RPMI7951 (cell line): ENCODE measurements around the gene ADTRP. TPM values are rescaled to one million over a fixed set of nuclear protein-coding genes. Genes with fewer than 3 reads are reported as not detected.
"Not testable (repeated sequence)": the region's sequence is repeated elsewhere in the genome, so short reads cannot be mapped to it uniquely, and the experiment has no call there.

Experiments used
- DNase-seq: peaks from one replicate; pipeline ENCODE4 v3.0.0-alpha.2; 2012; ENCODE audit warnings: low read depth
- total RNA-seq: library from RNA; depleted of rRNA; stranded (reverse); fragments of >200 nt; shearing (Covaris generic); gene quantifications from 2 replicates; pipeline ENCODE4 v1.2.3, GENCODE V29; 2014

ADTRP gene
- total RNA-seq, 1 experiment from 2014 or later: 0.48 TPM

DNA sequence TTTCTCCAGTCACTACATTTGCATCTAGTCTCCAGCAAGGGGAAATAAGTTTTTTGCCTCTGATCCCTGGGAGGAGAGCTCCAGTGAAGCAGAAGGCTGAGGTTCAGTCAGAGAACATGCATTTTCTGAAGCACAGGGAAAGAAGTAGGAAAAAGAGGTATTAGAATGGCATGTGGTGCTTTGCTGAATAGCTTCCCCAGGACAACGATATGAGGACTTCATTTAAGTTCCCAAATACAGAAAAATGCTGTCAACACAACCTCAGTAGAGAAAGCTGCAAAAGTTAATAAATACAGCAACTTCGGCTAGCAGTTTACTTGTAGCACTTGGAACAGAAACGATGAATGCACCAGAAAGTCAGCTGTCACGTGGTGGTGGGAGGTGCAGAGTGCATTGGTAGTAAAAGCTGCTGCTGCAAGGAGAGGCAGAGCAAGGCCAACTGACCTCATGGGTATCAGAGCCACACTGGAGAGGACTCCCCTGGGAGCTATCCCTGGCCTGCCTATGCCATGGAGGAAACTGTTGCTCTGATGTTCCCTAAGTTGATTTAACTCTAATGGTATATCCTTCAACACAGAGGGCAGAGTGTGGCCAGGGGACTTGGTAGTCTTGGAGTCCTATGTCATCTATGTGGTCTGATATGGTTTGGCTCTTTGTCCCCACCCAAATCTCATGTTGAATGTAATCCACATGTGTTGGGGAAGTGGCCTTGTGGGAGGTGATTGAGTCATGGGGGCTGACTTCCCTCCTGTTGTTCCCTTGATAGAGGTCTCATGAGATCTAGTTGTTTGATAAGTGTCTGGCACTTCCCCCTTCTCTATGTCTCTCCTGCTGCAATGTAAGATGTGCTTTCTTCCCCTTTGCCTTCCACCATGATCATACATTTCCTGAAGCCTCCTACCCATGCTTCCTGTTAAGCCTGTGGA, 85.9 kb downstream of the ADTRP start:
- DNase-seq: peak; percentile 27

DNA sequence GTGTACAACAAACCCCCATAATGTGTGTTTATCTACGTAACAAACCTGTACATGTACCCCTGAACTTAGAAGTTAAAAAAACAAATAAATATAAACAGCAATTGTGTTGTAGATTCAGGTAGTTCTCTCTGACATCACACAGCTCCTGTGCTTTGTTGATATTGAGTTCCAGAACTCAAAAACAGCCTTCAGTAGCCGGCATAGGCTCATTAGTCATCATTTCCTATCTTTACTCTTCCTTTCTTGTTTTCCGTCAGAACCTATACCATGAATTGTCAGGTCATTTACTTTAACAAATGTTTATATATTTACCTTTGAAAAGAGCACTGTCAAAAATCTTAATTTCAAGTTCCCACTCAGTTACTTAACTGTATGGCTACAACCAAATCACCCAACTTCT, 88.8 kb downstream of the ADTRP start:
- no peak for DNase-seq

DNA sequence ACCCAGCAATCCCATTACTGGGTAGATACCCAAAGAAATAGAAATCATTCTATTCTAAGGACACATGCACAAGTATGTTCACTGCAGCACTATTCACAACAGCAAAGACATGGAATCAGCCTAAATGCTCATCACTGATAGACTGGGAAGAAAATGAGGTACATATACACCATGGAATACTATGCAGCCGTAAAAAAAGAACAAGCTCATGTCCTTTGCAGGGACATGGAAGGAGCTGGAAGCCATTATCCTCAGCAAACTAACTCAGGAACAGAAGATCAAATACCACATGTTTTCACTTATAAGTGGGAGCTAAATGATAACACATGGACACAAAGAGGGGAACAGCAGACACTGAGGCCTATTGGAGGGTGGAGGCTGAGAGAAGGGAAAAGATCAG, 89.2 kb downstream of the ADTRP start:
- not testable (repeated sequence) for DNase-seq

DNA sequence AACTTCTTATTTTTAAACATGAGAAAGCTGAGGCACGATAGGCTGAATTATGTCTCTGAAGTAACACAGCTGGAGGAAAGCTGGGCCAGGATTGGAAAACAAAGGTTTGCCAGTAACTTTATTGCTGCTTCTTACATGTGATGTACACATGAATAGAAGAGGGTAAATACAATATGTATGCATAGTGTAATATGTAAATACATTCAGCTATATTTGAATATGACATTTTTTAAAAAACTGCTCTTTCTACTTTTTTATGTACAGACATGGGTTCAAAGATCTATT, 90.2 kb downstream of the ADTRP start:
- DNase-seq: no peak

DNA sequence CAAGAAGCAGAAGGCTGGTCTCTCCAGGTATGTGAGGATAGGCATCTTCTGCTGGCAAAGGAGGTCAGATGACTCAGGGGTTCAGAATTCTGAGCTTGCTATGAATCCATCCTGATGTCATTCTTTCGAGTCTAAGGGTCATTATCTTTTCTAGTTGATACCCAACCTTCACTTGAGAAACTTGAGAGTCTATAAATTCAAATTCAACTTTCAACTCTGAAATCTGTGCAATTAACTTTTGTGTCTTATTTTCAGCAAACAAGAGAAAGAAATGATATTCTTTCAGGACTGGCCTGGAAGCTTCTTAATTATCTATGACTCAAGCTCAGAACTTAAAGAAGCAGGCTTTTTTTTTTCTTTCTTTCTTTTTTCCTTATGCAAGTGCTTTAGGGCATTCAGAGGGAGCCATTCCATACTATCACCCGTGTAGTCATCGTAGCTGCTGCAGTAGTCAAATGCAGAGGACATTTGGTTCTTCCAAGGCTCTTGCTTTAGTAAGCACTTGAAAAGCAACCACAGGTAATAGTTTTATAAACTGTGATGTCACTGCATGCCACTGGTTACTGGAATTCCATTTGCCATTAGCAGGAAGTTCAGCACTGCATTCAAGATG, 93.0 kb downstream of the ADTRP start:
- DNase-seq: peak; percentile 79

DNA sequence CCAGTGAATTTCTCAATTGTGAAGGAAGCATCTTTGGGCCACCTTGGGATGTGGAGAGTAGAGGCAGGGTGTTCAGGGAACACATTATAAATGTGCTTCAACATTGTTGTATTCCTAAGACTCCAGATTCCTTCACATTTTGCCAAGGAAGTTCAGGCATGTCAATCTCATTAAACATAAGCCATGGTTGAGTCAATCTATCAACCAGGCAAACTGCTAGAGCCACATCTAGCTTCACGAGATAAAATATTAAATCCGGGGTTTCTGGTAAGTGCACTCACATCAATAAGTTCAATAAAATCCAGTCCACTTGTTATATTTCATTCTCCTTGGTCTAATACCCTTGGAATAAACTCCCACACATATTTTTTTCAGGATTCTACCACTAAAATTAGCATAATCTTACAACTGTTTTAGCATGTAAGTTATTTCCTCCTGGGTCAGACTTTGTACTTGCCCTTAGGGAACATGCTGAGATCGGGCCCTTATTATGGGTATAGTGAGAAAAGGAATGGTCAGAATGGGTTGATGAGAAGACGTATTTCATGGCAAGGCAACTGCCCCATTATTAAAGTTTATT, 93.6 kb downstream of the ADTRP start:
- no peak for DNase-seq

DNA sequence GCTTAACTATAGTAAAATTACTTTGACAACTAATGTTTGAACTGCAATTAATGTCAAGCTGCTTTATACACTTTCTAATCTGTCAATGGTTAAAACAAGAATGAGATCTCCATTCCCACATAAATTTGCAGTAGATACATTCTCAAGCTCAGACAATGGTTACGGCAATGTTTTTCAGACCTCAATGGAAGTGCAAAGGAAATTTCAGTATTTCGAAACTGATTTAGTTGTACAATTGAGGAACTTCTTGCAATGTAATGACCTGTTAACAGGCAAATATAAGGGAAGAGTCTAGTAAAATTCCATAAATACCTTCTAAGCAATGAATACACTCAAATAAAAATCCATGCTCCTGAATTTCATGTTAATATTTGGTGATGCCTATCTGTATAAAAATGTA, 94.7 kb downstream of the ADTRP start:
- no peak for DNase-seq

DNA sequence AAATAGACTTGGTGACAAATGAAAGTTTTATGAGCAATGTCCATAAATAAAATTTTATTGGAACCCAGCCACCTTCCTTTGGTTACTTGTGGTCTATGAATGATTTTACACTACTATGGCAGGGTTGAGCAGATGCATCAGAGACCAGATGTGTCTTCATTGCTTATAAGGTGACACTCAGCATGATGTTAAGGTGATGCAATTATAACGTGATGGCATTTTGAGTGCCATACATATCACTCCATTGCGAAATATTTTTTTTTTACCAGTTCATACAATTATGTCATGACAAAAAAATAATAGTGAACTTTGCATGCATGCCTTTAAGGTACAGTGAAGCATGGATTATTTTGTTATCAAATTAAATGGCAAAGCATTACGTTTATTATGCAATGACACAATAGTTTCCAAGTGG, 96.0 kb downstream of the ADTRP start:
- peak; percentile 10 for DNase-seq

DNA sequence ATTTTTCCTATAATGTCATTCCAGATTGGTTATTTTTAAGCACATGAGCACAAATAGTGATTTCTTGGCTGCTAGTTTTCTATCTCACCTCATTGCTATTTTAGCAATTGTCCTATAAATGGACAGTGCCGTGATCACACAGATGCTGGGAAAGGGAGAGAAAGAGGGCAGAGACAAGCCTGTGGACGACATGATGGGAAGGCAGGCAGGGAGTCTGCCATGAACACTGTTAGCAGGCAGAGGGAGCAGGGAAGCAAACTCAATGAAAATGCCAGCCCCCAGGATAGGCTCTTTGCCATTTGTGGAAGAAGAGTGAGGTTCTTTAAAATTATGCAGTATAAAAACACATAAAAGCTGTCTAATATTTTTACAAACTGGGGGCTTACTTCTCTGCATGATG, 96.8 kb downstream of the ADTRP start:
- no peak for DNase-seq

DNA sequence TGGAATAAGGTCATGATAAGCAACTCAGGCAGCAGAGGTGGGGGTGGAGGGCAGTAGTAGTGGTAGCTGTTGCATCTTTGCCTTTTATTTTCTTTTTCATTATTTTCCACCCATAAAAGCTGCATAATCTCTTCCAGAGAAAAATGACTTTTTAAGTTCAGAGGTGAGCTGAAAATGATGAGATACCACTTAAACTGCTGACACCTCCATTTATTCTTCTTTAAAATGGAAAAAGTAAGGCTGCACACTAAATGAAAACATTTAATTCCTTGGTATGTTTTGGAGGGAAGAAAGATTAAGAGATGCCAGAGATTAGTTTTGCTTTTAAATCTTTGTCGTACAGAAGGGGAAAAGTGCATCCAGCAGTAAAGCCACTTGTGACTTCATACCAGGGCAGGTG, 97.2 kb downstream of the ADTRP start:
- DNase-seq: no peak

DNA sequence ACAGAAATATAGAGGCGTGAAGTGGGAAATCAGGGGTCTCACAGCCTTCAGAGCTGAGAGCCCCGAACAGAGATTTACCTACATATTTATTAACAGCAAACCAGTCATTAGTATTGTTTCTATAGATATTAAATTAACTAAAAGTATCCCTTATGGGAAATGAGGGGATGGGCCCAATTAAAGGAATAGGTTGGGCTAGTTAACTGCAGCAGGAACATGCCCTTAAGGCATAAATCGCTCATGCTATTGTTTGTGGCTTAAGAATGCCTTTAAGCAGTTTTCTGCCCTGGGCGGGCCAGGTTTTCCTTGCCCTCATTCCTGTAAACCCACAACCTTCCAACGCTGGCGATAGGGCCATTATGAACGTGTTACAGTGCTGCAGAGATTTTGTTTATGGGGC, 98.1 kb downstream of the ADTRP start:
- not testable (repeated sequence) for DNase-seq

DNA sequence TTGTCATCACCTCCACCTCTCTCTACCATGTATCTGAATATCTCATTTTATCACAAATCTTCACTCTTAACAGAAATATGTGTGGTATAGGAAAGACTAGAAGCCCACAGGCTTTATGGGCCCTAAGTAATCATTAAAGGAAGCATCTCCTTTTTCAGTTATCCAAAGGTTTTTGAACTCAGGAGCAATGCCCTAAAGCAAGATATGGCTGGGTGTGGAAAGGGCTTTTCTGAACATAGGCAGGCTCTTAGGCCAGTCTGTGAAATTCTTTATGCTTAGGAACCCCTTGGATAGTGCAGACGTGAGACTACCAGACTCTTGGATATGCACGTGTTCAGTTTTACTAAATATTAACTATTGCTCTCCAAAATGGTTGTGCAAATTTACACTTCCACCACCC, 99.5 kb downstream of the ADTRP start:
- no peak for DNase-seq

DNA sequence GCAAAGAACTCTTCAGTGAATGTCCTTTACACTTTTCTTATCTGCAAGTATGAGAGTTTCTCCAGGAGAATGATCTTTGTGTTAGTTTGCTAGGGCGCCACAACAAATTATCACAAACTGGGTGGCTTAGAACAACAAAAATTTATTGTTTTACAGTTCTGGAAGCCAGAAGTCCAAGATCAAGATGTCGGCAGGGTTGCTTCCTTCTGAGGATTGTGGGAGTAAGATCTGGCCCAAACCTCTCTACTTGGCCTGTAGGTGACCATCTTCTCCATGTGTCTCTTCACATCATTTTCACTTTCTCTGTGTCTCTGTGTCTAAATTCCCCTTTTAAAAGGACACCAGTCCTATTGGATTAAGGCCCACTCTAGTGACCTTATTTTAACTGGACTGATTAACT, 103.0 kb downstream of the ADTRP start:
- DNase-seq: no peak

DNA sequence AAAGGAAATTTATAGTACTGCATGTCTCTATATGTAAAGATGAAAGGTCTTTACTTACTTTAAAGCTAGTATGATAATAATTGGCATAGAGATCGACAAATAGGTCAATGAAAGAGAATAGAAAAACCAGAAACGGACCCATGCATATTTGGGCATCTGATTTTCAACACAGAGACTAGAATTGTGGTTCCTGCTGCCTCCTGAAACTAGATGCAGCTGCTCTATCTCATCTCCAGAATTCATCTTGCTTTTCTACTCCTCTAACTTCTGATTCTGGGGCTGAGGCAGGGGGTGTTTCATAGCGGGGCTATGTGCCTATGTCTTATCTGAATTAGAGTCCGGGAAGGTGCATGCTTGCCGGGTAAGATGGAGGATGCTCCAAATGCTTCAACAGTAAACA, 105.9 kb downstream of the ADTRP start:
- DNase-seq: no peak

DNA sequence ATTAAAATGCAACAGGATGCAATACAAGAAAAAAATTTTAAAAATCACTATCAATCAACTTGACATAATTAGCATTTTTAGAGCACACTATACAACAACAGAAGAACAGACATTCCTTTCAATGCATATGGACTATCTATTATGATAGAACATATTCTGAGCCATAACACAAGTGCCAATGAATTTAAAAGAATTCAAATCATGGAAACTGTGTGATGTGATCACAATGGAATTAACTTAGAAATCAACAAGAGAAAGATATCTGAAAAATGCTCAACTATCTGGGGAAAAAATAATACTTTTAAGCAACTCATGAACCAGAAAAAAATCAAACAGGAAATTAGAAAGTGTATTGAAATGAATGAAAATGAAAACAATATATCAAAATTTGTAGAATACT, 106.3 kb downstream of the ADTRP start:
- no peak for DNase-seq

DNA sequence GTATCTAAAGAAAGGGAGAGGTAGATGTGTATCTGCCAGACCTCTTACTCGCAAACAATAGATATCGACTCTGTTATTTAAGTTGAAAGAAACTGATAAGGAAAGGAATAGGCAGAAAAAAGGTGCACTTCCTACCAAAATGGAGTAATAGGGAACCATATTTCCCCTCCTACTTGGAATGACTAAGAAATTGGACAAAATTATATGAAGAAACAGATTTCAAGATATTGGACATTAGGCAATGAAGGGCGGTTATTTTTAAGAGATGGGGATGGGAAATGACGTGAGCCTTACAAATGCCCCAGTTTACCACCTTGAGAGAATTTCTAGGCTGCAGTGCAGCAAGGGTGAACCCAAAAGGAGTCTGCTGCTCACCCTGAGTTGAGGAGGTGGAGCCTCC, 108.9 kb downstream of the ADTRP start:
- no peak for DNase-seq

DNA sequence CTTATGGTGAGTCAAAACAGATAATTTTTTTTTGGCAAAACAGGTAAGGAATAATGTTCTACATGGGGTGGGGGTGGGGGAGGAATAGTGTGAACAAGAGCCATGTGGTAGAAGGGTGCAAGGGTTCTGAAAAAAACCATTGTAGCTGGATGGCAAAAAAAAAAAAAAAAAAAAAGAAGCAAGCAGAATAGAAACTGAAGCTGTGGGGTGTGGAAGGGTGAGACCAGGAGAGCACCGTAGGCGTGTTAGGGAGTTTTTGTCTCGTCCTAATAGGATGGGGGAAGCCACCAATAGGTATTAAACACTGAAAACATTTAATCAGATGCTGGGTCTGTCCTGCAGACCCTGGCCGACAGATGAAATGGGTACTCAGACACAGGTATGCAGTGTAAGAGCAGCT, 110.1 kb downstream of the ADTRP start:
- no peak for DNase-seq

DNA sequence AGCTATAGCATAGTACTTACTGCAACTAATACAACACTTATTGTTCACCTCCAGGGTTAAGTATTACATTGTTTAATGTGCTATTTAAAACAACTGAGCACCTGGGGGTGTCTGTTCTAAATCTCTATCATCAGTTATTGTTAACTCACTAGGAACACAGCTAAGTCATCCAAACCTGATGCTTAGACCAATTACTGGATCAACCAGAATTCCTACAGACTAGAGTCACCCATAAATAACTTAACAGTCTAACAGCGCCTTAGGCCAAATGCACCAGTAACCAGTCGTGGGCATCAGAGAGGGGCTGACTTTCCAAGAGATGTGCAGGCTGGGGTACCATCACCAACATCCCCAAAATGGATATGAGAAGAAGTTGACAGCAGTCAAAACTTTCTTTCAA, 110.7 kb downstream of the ADTRP start:
- peak; percentile 29 for DNase-seq

DNA sequence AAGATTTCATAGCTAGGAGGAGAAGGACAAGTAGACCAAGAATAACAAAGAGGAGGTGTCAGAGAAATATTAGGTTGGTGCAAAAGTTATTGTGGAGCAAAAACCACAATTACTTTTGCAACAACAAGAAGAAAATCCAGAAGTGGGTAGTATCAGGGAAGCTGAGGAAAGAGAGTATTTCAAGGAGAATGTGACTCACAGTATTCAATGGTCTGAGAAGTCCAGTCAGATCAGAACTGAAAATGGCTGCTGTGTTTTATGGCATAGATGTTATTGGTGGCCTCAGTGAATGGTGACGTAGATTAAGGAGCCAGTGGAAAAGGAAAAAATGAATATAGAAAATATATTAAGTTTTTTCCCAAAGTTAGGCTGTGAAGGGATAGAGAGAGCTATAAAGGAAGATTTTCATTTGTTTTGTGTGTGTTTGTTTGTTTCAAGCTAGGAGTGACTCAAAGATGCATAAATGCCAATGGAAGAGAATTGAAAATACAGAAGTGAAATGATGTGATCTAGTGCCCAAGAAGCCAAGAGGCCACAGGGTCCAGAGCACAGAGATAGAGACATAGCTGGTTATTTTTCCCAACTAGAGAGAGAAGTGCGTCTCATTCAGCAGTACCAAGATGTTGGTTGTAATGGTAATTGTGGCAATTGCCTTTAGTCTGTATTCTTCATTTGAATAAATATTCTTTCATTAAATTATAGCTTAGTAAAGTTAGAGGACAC, 112.8 kb downstream of the ADTRP start:
- no peak for DNase-seq
